ENCODE results near the gene ACOT13. TPM values are rescaled to one million over a fixed set of nuclear protein-coding genes. Genes with fewer than 3 reads are reported as not detected.
"Not testable (repeated sequence)": the region's sequence is repeated elsewhere in the genome, so short reads cannot be mapped to it uniquely, and the experiment has no call there.

The ACOT13 gene
- polyA plus RNA-seq, 4 donors = 10.5 to 26.9 (median 16.2) TPM

GRCh38 chr6:24718449-24719124 lies 51.7 kb downstream of the ACOT13 start:
- 3 to 11% (median 3%) methylated on average over 8 of the region's 8 CpGs for WGBS, 3 donors
- Histone ChIP-seq H3K36me3 (ENCODE audit: control insufficient read depth in 3 of 3, insufficient read depth in 2 of 3, low read depth in 1 of 3, low read length in 3 of 3) (peaks cover 3 to 16% (median 6%) of the 10 kb centered on the region in 3 donors), H3K27me3 (ENCODE audit: control insufficient read depth in 3 of 3, insufficient read depth in 3 of 3, low read length in 3 of 3) (no peaks in the 10 kb centered on the region), H3K4me1 (ENCODE audit: control insufficient read depth in 3 of 3, insufficient read depth in 2 of 3, low read depth in 1 of 3, low read length in 2 of 3) (peaks cover 0 to 17% (median 0%) of the 10 kb centered on the region in 3 donors), H3K4me3 (ENCODE audit: low read depth in 1 of 3, low read length in 3 of 3) (peak overlapping the region; percentile 78 to 99 (median 98)), H3K27ac (ENCODE audit: low read depth in 1 of 3, low read length in 2 of 3) (peak overlapping the region; percentile 97 to 100 (median 100)), H3K9me3 (ENCODE audit: control insufficient read depth in 2 of 2, insufficient read depth in 1 of 2, low read depth in 1 of 2, low read length in 1 of 2) (no peaks in the 10 kb centered on the region)
- FAIRE-seq (no peak), DNase-seq (peak; percentile 17 to 35)

GRCh38 chr6:24719125-24719971 lies 52.5 kb downstream of the ACOT13 start, which contains the start of gene C6orf62:
TSS of gene C6orf62 (minus strand) at chr6:24719154. CDS start at chr6:24718668, 486 bp downstream.
- peak; percentile 52 to 66 for DNase-seq
- peak within 1 kb of the TSS; percentile 97 to 100 (median 100) for H3K27ac ChIP-seq (ENCODE audit: low read depth in 1 of 3, low read length in 2 of 3)
- no peaks in the 10 kb centered on the region for H3K27me3 ChIP-seq (ENCODE audit: control insufficient read depth in 3 of 3, insufficient read depth in 3 of 3, low read length in 3 of 3)
- peaks cover 0 to 15% (median 0%) of the 10 kb centered on the region in 3 donors for H3K4me1 ChIP-seq (ENCODE audit: control insufficient read depth in 3 of 3, insufficient read depth in 2 of 3, low read depth in 1 of 3, low read length in 2 of 3)
- FAIRE-seq = no peak
- peaks cover 3 to 16% (median 4%) of the 10 kb centered on the region in 3 donors for H3K36me3 ChIP-seq (ENCODE audit: control insufficient read depth in 3 of 3, insufficient read depth in 2 of 3, low read depth in 1 of 3, low read length in 3 of 3)
- H3K9me3 ChIP-seq (ENCODE audit: control insufficient read depth in 2 of 2, insufficient read depth in 1 of 2, low read depth in 1 of 2, low read length in 1 of 2) = no peaks in the 10 kb centered on the region
- 0 to 1% (median 1%) methylated on average over 25 of the region's 25 CpGs for WGBS, 3 donors
- H3K4me3 ChIP-seq (ENCODE audit: low read depth in 1 of 3, low read length in 3 of 3) = peak within 1 kb of the TSS; percentile 78 to 99 (median 98)

GRCh38 chr6:24720131-24720603 lies 53.3 kb downstream of the ACOT13 start:
- H3K4me3 ChIP-seq (ENCODE audit: low read depth in 1 of 3, low read length in 3 of 3) = peak overlapping the region; percentile 78 to 99 (median 98)
- WGBS, 3 donors = 0% methylated on average over 33 to 39 of the region's 39 CpGs
- FAIRE-seq = no peak

GRCh38 chr6:24720604-24721460 lies 54.0 kb downstream of the ACOT13 start:
- Histone ChIP-seq H3K4me1 (ENCODE audit: control insufficient read depth in 3 of 3, insufficient read depth in 2 of 3, low read depth in 1 of 3, low read length in 2 of 3) (peaks cover 0 to 14% (median 0%) of the 10 kb centered on the region in 3 donors), H3K27ac (ENCODE audit: low read depth in 1 of 3, low read length in 2 of 3) (peak overlapping the region; percentile 97 to 100 (median 100))
- 0% methylated on average over 60 of the region's 60 CpGs for WGBS, 3 donors

More at GRCh38 chr6:24720131-24720603, 53.3 kb downstream of the ACOT13 start:
- Histone ChIP-seq H3K9me3 (ENCODE audit: control insufficient read depth in 2 of 2, insufficient read depth in 1 of 2, low read depth in 1 of 2, low read length in 1 of 2) (no peaks in the 10 kb centered on the region), H3K27me3 (ENCODE audit: control insufficient read depth in 3 of 3, insufficient read depth in 3 of 3, low read length in 3 of 3) (no peaks in the 10 kb centered on the region), H3K4me1 (ENCODE audit: control insufficient read depth in 3 of 3, insufficient read depth in 2 of 3, low read depth in 1 of 3, low read length in 2 of 3) (peaks cover 0 to 15% (median 0%) of the 10 kb centered on the region in 3 donors), H3K27ac (ENCODE audit: low read depth in 1 of 3, low read length in 2 of 3) (peak overlapping the region; percentile 97 to 100 (median 100)), H3K36me3 (ENCODE audit: control insufficient read depth in 3 of 3, insufficient read depth in 2 of 3, low read depth in 1 of 3, low read length in 3 of 3) (peaks cover 0 to 12% (median 3%) of the 10 kb centered on the region in 3 donors)
- peak; percentile 57 to 72 for DNase-seq

GRCh38 chr6:24721461-24722215 lies 54.8 kb downstream of the ACOT13 start:
- H3K27ac ChIP-seq (ENCODE audit: low read depth in 1 of 3, low read length in 2 of 3) = peak overlapping the region; percentile 90 to 100 (median 97)
- no peaks in the 10 kb centered on the region for H3K9me3 ChIP-seq (ENCODE audit: control insufficient read depth in 2 of 2, insufficient read depth in 1 of 2, low read depth in 1 of 2, low read length in 1 of 2)
- DNase-seq (peak in 1 of 2 donors; percentile 93), FAIRE-seq (no peak)
- 4 to 6% (median 6%) methylated on average over 26 of the region's 26 CpGs for WGBS, 3 donors
- peak overlapping the region; percentile 43 to 53 (median 48) for H3K4me3 ChIP-seq (ENCODE audit: low read depth in 1 of 3, low read length in 3 of 3)
- peaks cover 0 to 10% (median 0%) of the 10 kb centered on the region in 3 donors for H3K4me1 ChIP-seq (ENCODE audit: control insufficient read depth in 3 of 3, insufficient read depth in 2 of 3, low read depth in 1 of 3, low read length in 2 of 3)
- peaks cover 0 to 5% (median 0%) of the 10 kb centered on the region in 3 donors for H3K36me3 ChIP-seq (ENCODE audit: control insufficient read depth in 3 of 3, insufficient read depth in 2 of 3, low read depth in 1 of 3, low read length in 3 of 3)
- H3K27me3 ChIP-seq (ENCODE audit: control insufficient read depth in 3 of 3, insufficient read depth in 3 of 3, low read length in 3 of 3) = no peaks in the 10 kb centered on the region

More at GRCh38 chr6:24720604-24721460, 54.0 kb downstream of the ACOT13 start:
- FAIRE-seq (no peak), DNase-seq (peak; percentile 100)
- peak overlapping the region; percentile 78 to 99 (median 98) for H3K4me3 ChIP-seq (ENCODE audit: low read depth in 1 of 3, low read length in 3 of 3)
- H3K36me3 ChIP-seq (ENCODE audit: control insufficient read depth in 3 of 3, insufficient read depth in 2 of 3, low read depth in 1 of 3, low read length in 3 of 3) = peaks cover 0 to 7% (median 3%) of the 10 kb centered on the region in 3 donors
- H3K9me3 ChIP-seq (ENCODE audit: control insufficient read depth in 2 of 2, insufficient read depth in 1 of 2, low read depth in 1 of 2, low read length in 1 of 2) = no peaks in the 10 kb centered on the region
- no peaks in the 10 kb centered on the region for H3K27me3 ChIP-seq (ENCODE audit: control insufficient read depth in 3 of 3, insufficient read depth in 3 of 3, low read length in 3 of 3)

DNA sequence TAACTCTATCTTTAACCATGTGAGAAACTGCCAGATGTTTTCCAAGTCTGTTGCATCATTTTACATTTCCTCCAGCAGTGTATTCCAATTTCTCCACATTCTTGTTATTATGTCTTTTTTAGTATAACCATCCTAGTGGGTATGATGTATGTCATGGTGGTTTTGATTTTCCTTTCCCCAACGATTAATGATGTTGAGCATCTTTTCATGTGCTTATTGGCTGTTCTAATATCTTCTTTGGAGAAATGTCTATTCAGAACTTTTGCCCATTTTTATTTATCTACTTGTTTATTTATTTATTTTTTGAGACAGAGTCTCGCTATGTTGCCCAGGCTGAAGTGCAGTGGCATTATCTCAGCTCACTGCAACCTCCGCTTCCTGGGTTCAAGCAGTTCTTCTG lies 56.4 kb downstream of the ACOT13 start:
- Histone ChIP-seq H3K27me3 (ENCODE audit: control insufficient read depth in 3 of 3, insufficient read depth in 3 of 3, low read length in 3 of 3) (no peaks in the 10 kb centered on the region), H3K4me3 (ENCODE audit: low read depth in 1 of 3, low read length in 3 of 3) (no peak overlapping the region), H3K27ac (ENCODE audit: low read depth in 1 of 3, low read length in 2 of 3) (no peak overlapping the region), H3K36me3 (ENCODE audit: control insufficient read depth in 3 of 3, insufficient read depth in 2 of 3, low read depth in 1 of 3, low read length in 3 of 3) (no peaks in the 10 kb centered on the region), H3K9me3 (ENCODE audit: control insufficient read depth in 2 of 2, insufficient read depth in 1 of 2, low read depth in 1 of 2, low read length in 1 of 2) (no peaks in the 10 kb centered on the region), H3K4me1 (ENCODE audit: control insufficient read depth in 3 of 3, insufficient read depth in 2 of 3, low read depth in 1 of 3, low read length in 2 of 3) (peaks cover 0 to 15% (median 0%) of the 10 kb centered on the region in 3 donors)
- DNase-seq (no peak), FAIRE-seq (no peak)
- WGBS, 3 donors = 81 to 95% (median 94%) methylated on average over 3 of the region's 3 CpGs

- H3K27ac ChIP-seq (ENCODE audit: low read depth in 1 of 3, low read length in 2 of 3); DNase-seq; FAIRE-seq; H3K36me3 ChIP-seq (ENCODE audit: control insufficient read depth in 3 of 3, insufficient read depth in 2 of 3, low read depth in 1 of 3, low read length in 3 of 3); H3K27me3 ChIP-seq (ENCODE audit: control insufficient read depth in 3 of 3, insufficient read depth in 3 of 3, low read length in 3 of 3); H3K4me3 ChIP-seq (ENCODE audit: low read depth in 1 of 3, low read length in 3 of 3): not testable (repeated sequence)
- peaks cover 0 to 12% (median 0%) of the 10 kb centered on the region in 3 donors for H3K4me1 ChIP-seq (ENCODE audit: control insufficient read depth in 3 of 3, insufficient read depth in 2 of 3, low read depth in 1 of 3, low read length in 2 of 3)
- H3K9me3 ChIP-seq (ENCODE audit: control insufficient read depth in 2 of 2, insufficient read depth in 1 of 2, low read depth in 1 of 2, low read length in 1 of 2) = peaks cover 2 to 20% of the 10 kb centered on the region in 2 donors
- WGBS, 3 donors = 80 to 93% (median 90%) methylated on average over 3 of the region's 3 CpGs
These were observed 63.8 kb downstream of the ACOT13 start for GRCh38 chr6:24730653-24731052.
